DMS153 treated with DMSO at 0.1 percent for 48 hours (cell line): ENCODE measurements around the gene PHYH.

Source experiments
- DNase-seq: peaks from one replicate; lab custom pipeline; 2025; ENCODE audit not compliant: unreplicated experiment; lab: John Stamatoyannopoulos, UW

PHYH gene

GRCh38 chr10:13231190-13231589 lies 68.7 kb downstream of the PHYH start:
- DNase-seq = no peak
